GM12892 (cell line): ENCODE measurements around the gene NECTIN4.

Experiments used
- POLR2A ChIP-seq: IDR thresholded peaks from 2 replicates; pipeline ENCODE4 v1.6.1; 2011; ENCODE audit warnings: low read depth, low read length, control low read depth
- POLR2AphosphoS5 ChIP-seq: IDR thresholded peaks from 2 replicates; pipeline ENCODE4 v1.6.1; 2011; ENCODE audit warnings: low read depth, low read length, control low read depth

- TF ChIP-seq POLR2AphosphoS5 = no peak
- no peak for TF ChIP-seq POLR2A
These were observed 50.2 kb downstream of the NECTIN4 start for GRCh38 chr1:161039154-161039545.
